GM23338 (cell line): ENCODE measurements around the gene BBOX1. TPM values are rescaled to one million over a fixed set of nuclear protein-coding genes. Genes with fewer than 3 reads are reported as not detected.

Source experiments
- ATAC-seq: fragments of 200-7000 bp; cut with Tn5 transposase; 3 replicates; pipeline ENCODE4 v1.9.1; 2020
- DNase-seq: peaks from one replicate; pipeline ENCODE4 v3.0.0-alpha.2; 2015; ENCODE audit warnings: low spot score
- H2AFZ ChIP-seq: fragments of 200-600 bp; sonication (generic); 2 replicates; pipeline ENCODE4 v1.8.0; 2016; ENCODE audit warnings: antibody characterized with exemption, mild to moderate bottlenecking, moderate library complexity
- H3F3A ChIP-seq: fragments of 200-600 bp; sonication (generic); replicated peaks from 2 replicates; pipeline ENCODE4 v1.8.0; 2017; ENCODE audit warnings: antibody characterized with exemption, mixed run types, low read depth
- H3K27ac ChIP-seq: fragments of 200-600 bp; sonication (generic); 2 replicates; pipeline ENCODE4 v1.6.1; 2016; ENCODE audit warnings: low read depth
- H3K27me3 ChIP-seq: fragments of 200-600 bp; sonication (generic); 2 replicates; pipeline ENCODE4 v1.8.0; 2016; ENCODE audit warnings: mild to moderate bottlenecking, mixed run types, moderate library complexity; ENCODE audit not compliant: insufficient read depth
- H3K36me3 ChIP-seq: fragments of 200-600 bp; sonication (generic); 2 replicates; pipeline ENCODE4 v1.8.0; 2016; ENCODE audit warnings: mild to moderate bottlenecking; ENCODE audit not compliant: insufficient read depth
- H3K4me1 ChIP-seq: fragments of 200-600 bp; sonication (generic); 2 replicates; pipeline ENCODE4 v1.8.0; 2016; ENCODE audit warnings: mild to moderate bottlenecking, moderate library complexity; ENCODE audit not compliant: insufficient read depth
- H3K4me2 ChIP-seq: fragments of 200-600 bp; sonication (generic); 2 replicates; pipeline ENCODE4 v1.7.1; 2017; ENCODE audit warnings: mixed run types
- H3K4me3 ChIP-seq: fragments of 200-600 bp; sonication (generic); 2 replicates; pipeline ENCODE4 v1.6.1; 2016; ENCODE audit warnings: mixed run types
- H3K79me2 ChIP-seq: fragments of 200-600 bp; sonication (generic); replicated peaks from 2 replicates; pipeline ENCODE4 v1.8.0; 2017; ENCODE audit warnings: mild to moderate bottlenecking; ENCODE audit not compliant: insufficient read depth
- H3K9me2 ChIP-seq: fragments of 200-600 bp; sonication (generic); 2 replicates; pipeline ENCODE4 v1.8.0; 2017; ENCODE audit not compliant: insufficient read depth
- H4K20me1 ChIP-seq: fragments of 200-600 bp; sonication (generic); replicated peaks from 2 replicates; pipeline ENCODE4 v1.8.0; 2017; ENCODE audit warnings: mild to moderate bottlenecking; ENCODE audit not compliant: insufficient read depth
- H3K27ac Mint-ChIP-seq: 2 replicates; pipeline ENCODE4 v1.8.0; 2020; ENCODE audit warnings: inconsistent platforms, mild to moderate bottlenecking, moderate library complexity, mixed read lengths
- H3K27me3 Mint-ChIP-seq: 3 replicates; pipeline ENCODE4 v1.8.0; 2022; ENCODE audit warnings: low read depth, mild to moderate bottlenecking, moderate library complexity, mixed read lengths, inconsistent platforms; ENCODE audit not compliant: insufficient read depth, poor library complexity
- H3K36me3 Mint-ChIP-seq: 3 replicates; pipeline ENCODE4 v1.8.0; 2021; ENCODE audit warnings: low read depth, mild to moderate bottlenecking, inconsistent platforms, moderate library complexity, mixed read lengths
- H3K4me1 Mint-ChIP-seq: 3 replicates; pipeline ENCODE4 v1.8.0; 2020; ENCODE audit warnings: mild to moderate bottlenecking, inconsistent platforms, mixed read lengths
- H3K4me3 Mint-ChIP-seq: 3 replicates; pipeline ENCODE4 v1.8.0; 2021; ENCODE audit warnings: moderate library complexity, mild to moderate bottlenecking, inconsistent platforms, mixed read lengths
- H3K9me3 Mint-ChIP-seq: 3 replicates; pipeline ENCODE4 v1.8.0; 2020; ENCODE audit warnings: moderate library complexity, mild to moderate bottlenecking, inconsistent platforms, mixed read lengths
- EZH2 ChIP-seq: fragments of 200-600 bp; sonication (generic); IDR thresholded peaks from one replicate; pipeline ENCODE4 v1.8.0; 2017; ENCODE audit warnings: antibody characterized with exemption, mild to moderate bottlenecking, low read depth; ENCODE audit not compliant: unreplicated experiment
- POLR2AphosphoS5 ChIP-seq: IDR thresholded peaks from 2 replicates; pipeline ENCODE4 v1.6.1; 2016; ENCODE audit warnings: antibody characterized with exemption, low read depth
- STAT1 ChIP-seq: IDR thresholded peaks from one replicate; pipeline ENCODE4 v1.6.1; 2016; ENCODE audit warnings: antibody characterized with exemption; ENCODE audit not compliant: unreplicated experiment
- ZNF331 ChIP-seq: fragments of 250-450 bp; sonication (Bioruptor Pico); IDR thresholded peaks from 2 replicates; pipeline ENCODE4 v1.5.0; 2020; ENCODE audit warnings: low read depth, mild to moderate bottlenecking, moderate library complexity
- ZNF462 ChIP-seq: fragments of 250-450 bp; sonication (Bioruptor Pico); IDR thresholded peaks from 2 replicates; pipeline ENCODE4 v1.5.0; 2020; ENCODE audit warnings: mild to moderate bottlenecking, moderate library complexity
- polyA plus RNA-seq: library from polyadenylated mRNA; unstranded; fragments of >200 nt; fragmentation: Nextera tagmentation; extraction: Ambion mirVana; gene quantifications from 2 replicates; pipeline ENCODE4 v1.2.1, GENCODE V29; 2016
- total RNA-seq: library from RNA; depleted of rRNA; stranded (reverse); fragments of >200 nt; shearing (Covaris generic); gene quantifications from 2 replicates; pipeline ENCODE4 v1.2.3, GENCODE V29; 2014
- TF ChIP-seq, protein P1 (sequence below): IDR thresholded peaks from one replicate; pipeline ENCODE4 v1.6.1; 2018; ENCODE audit warnings: antibody characterized with exemption; ENCODE audit not compliant: unreplicated experiment
- TF ChIP-seq, protein P2 (sequence below), 2 experiments: fragments of 200-600 bp in 1 of 2; sonication (generic) in 1 of 2; conservative IDR thresholded peaks; 2 replicates each; pipeline versions ENCODE4 v1.5.1 to v1.6.1; 2016 to 2017; ENCODE audit warnings: antibody characterized with exemption in 2 of 2, low read depth in 2 of 2, mild to moderate bottlenecking in 2 of 2, moderate library complexity in 1 of 2

Gene BBOX1
- total and polyA plus RNA-seq, 2 experiments from 2014 or later: not detected

DNA sequence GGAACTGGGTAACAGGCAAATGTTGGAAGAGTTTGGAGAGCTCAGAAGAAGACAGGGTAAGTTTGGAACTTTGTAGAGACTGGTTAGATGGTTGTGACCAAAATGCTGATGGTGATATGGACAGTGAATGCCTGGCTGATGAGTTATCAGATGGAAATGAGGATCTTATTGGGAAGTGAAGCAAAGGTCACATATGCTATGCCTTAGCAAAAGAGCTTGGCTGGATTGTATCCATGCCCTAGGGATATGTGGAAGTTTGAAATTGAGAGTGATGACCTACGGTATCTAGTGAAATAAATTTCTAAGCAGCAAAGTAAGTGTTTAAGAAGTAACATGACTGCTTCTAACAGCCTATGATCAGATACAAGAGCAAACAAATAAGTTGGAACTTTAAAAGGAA lies 17.8 kb downstream of the BBOX1 start:
- no peak overlapping the region for H3K4me2 ChIP-seq
- Mint-ChIP-seq H3K4me3 (no peak overlapping the region), H3K27ac (no peak overlapping the region), H3K4me1 (no peaks in the 10 kb centered on the region), H3K9me3 (no peaks in the 10 kb centered on the region), H3K36me3 (no peaks in the 10 kb centered on the region), H3K27me3 (no peaks in the 10 kb centered on the region)
- no peaks in the 10 kb centered on the region for H3K36me3 ChIP-seq
- TF ChIP-seq ZNF462 (CRISPR knock-in tag) (no peak), ZNF331 (CRISPR knock-in tag) (no peak), STAT1 (no peak), POLR2AphosphoS5 (no peak), EZH2 (no peak)
- TF ChIP-seq, protein P1, sequence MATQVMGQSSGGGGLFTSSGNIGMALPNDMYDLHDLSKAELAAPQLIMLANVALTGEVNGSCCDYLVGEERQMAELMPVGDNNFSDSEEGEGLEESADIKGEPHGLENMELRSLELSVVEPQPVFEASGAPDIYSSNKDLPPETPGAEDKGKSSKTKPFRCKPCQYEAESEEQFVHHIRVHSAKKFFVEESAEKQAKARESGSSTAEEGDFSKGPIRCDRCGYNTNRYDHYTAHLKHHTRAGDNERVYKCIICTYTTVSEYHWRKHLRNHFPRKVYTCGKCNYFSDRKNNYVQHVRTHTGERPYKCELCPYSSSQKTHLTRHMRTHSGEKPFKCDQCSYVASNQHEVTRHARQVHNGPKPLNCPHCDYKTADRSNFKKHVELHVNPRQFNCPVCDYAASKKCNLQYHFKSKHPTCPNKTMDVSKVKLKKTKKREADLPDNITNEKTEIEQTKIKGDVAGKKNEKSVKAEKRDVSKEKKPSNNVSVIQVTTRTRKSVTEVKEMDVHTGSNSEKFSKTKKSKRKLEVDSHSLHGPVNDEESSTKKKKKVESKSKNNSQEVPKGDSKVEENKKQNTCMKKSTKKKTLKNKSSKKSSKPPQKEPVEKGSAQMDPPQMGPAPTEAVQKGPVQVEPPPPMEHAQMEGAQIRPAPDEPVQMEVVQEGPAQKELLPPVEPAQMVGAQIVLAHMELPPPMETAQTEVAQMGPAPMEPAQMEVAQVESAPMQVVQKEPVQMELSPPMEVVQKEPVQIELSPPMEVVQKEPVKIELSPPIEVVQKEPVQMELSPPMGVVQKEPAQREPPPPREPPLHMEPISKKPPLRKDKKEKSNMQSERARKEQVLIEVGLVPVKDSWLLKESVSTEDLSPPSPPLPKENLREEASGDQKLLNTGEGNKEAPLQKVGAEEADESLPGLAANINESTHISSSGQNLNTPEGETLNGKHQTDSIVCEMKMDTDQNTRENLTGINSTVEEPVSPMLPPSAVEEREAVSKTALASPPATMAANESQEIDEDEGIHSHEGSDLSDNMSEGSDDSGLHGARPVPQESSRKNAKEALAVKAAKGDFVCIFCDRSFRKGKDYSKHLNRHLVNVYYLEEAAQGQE: no peak
- TF ChIP-seq, protein P2, sequence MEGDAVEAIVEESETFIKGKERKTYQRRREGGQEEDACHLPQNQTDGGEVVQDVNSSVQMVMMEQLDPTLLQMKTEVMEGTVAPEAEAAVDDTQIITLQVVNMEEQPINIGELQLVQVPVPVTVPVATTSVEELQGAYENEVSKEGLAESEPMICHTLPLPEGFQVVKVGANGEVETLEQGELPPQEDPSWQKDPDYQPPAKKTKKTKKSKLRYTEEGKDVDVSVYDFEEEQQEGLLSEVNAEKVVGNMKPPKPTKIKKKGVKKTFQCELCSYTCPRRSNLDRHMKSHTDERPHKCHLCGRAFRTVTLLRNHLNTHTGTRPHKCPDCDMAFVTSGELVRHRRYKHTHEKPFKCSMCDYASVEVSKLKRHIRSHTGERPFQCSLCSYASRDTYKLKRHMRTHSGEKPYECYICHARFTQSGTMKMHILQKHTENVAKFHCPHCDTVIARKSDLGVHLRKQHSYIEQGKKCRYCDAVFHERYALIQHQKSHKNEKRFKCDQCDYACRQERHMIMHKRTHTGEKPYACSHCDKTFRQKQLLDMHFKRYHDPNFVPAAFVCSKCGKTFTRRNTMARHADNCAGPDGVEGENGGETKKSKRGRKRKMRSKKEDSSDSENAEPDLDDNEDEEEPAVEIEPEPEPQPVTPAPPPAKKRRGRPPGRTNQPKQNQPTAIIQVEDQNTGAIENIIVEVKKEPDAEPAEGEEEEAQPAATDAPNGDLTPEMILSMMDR (conservative IDR thresholded peaks at IDR 0.05; ENCODE audit: low read depth in 2 of 2): no peak
- no peaks in the 10 kb centered on the region for H3K9me2 ChIP-seq
- no peaks in the 10 kb centered on the region for H3K4me1 ChIP-seq
- no peak overlapping the region for H2AFZ ChIP-seq
- H3K79me2 ChIP-seq: no peaks in the 10 kb centered on the region
- no peak overlapping the region for H3K27ac ChIP-seq
- no peaks in the 10 kb centered on the region for H3K27me3 ChIP-seq
- no peaks in the 10 kb centered on the region for H4K20me1 ChIP-seq
- no peaks in the 10 kb centered on the region for H3F3A ChIP-seq
- H3K4me3 ChIP-seq: no peak overlapping the region
- DNase-seq (no peak), ATAC-seq (no peak)
